ENCODE data around the gene CBLL1. TPM values are rescaled to one million over a fixed set of nuclear protein-coding genes. Genes with fewer than 3 reads are reported as not detected.

The CBLL1 gene
- total and polyA plus RNA-seq, 10 of the 15 experiments (the other 5 are each of a cell fraction or from before 2014, with no cell fraction given): 7.2 to 40.1 (median 23.4) TPM

DNA sequence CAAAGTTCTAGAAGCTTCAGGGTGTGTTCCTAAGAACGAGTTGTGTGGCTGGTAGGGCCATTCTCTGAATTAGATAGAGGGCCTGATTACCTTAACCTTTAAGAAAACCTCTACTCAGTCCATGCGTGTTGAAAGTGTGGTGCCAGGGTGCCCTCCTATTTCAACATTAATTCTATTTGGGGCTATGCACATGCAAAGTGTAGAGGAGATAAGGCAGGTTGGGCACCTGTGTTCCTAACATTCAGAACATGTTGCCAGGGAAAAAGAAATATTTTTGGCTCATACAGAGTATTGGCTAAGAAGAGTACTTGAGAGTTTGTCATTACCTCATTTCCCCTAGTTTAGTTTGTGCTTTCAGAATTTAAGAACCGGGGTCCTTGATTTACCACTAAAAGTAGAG, 38.4 kb downstream of the CBLL1 start (continued):
- TF ChIP-seq, protein P1, sequence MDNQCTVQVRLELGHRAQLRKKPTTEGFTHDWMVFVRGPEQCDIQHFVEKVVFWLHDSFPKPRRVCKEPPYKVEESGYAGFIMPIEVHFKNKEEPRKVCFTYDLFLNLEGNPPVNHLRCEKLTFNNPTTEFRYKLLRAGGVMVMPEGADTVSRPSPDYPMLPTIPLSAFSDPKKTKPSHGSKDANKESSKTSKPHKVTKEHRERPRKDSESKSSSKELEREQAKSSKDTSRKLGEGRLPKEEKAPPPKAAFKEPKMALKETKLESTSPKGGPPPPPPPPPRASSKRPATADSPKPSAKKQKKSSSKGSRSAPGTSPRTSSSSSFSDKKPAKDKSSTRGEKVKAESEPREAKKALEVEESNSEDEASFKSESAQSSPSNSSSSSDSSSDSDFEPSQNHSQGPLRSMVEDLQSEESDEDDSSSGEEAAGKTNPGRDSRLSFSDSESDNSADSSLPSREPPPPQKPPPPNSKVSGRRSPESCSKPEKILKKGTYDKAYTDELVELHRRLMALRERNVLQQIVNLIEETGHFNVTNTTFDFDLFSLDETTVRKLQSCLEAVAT (IDR thresholded peaks at IDR 0.05): no peak
- TF ChIP-seq EP300 (IDR thresholded peaks at IDR 0.05; ENCODE audit: borderline replicate concordance in 1 of 2, control insufficient read depth in 1 of 2, low read depth in 2 of 2, low read length in 2 of 2): no peak
- TF ChIP-seq SP1 (IDR thresholded peaks at IDR 0.05; ENCODE audit: low read depth, low read length): no peak
- no peak for TF ChIP-seq ZNF622 (IDR thresholded peaks at IDR 0.05)
- TF ChIP-seq, protein P2, sequence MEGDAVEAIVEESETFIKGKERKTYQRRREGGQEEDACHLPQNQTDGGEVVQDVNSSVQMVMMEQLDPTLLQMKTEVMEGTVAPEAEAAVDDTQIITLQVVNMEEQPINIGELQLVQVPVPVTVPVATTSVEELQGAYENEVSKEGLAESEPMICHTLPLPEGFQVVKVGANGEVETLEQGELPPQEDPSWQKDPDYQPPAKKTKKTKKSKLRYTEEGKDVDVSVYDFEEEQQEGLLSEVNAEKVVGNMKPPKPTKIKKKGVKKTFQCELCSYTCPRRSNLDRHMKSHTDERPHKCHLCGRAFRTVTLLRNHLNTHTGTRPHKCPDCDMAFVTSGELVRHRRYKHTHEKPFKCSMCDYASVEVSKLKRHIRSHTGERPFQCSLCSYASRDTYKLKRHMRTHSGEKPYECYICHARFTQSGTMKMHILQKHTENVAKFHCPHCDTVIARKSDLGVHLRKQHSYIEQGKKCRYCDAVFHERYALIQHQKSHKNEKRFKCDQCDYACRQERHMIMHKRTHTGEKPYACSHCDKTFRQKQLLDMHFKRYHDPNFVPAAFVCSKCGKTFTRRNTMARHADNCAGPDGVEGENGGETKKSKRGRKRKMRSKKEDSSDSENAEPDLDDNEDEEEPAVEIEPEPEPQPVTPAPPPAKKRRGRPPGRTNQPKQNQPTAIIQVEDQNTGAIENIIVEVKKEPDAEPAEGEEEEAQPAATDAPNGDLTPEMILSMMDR (IDR thresholded peaks at IDR 0.05 in 2 of 3, conservative IDR thresholded peaks at IDR 0.05 in 1 of 3; ENCODE audit: control insufficient read depth in 2 of 3, extremely low read depth in 1 of 3, insufficient read depth in 1 of 3, low read depth in 3 of 3, low read length in 3 of 3): no peak

DNA sequence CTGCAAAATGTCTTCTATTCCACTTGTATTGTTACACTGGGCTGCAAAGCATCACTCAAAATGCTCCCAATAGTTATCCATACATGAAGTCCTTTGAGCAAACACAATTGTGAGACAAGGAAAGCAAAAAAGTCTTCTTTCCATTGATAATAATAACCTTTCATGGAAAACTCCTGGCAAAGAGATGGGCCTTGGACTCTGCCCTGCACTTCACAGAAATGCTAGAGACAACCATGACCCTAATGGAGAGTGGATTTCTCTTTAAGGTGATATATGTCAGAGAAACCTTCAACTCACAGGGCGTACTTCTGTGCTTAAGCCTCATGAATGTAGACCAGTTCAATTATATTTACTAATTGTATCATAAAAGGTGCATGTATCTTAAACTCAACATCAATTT, 39.7 kb downstream of the CBLL1 start:
- Histone ChIP-seq H3K36me3 (ENCODE audit: control insufficient read depth in 2 of 2, insufficient read depth in 2 of 2, low read length in 1 of 2) (no peaks in the 10 kb centered on the region), H3K4me3 (no peak overlapping the region), H3K4me2 (ENCODE audit: control insufficient read depth, insufficient read depth) (no peak overlapping the region), H3K79me2 (ENCODE audit: control insufficient read depth, insufficient read depth, low read length) (no peaks in the 10 kb centered on the region), H3K9me3 (replicated peaks; ENCODE audit: control insufficient read depth, insufficient read depth, low read length) (no peaks in the 10 kb centered on the region), H3K4me1 (ENCODE audit: control insufficient read depth, insufficient read depth, low read length) (no peaks in the 10 kb centered on the region), H3K9ac (ENCODE audit: control insufficient read depth, insufficient read depth, low read length) (no peak overlapping the region), H4K20me1 (ENCODE audit: control insufficient read depth, insufficient read depth) (no peaks in the 10 kb centered on the region), H2AFZ (ENCODE audit: control insufficient read depth, low read depth, low read length) (no peak overlapping the region), H3K27ac (ENCODE audit: control insufficient read depth, insufficient read depth) (no peak overlapping the region), H3K27me3 (replicated peaks in 1 of 2; ENCODE audit: control insufficient read depth in 2 of 2, insufficient read depth in 2 of 2, low read length in 1 of 2) (0 out of 4 replicates have a peak, but pooled peaks cover 2 to 4% of the 10 kb centered on the region in 2 experiments)
- intact Hi-C loops (cut with micrococcal nuclease; ENCODE audit: unreplicated experiment): loop anchor here (5.0 kb wide), 1 partner anchor 374 kb away; no protein-coding TSS in a partner anchor
- in situ Hi-C loops (cut with MboI): no loop called here
- RAD21 ChIA-PET (ENCODE audit: unreplicated experiment): no interaction called here
- 32% methylated on average over 1 of the region's 1 CpG for WGBS (ENCODE audit: insufficient coverage, insufficient replicate concordance, low lambda C conversion rate, missing lambda C conversion rate)
- SMC1A ChIA-PET (ENCODE audit: uncharacterized antibody, unreplicated experiment): no interaction called here
- DNase-seq (ENCODE audit: low read depth, low spot score) (no peak), ATAC-seq (no peak), FAIRE-seq (no peak)
- CTCF ChIA-PET: no interaction called here
- POLR2A ChIA-PET: no interaction called here
- no TSS peak for BruUV-seq (replicated peaks)
- TF ChIP-seq SUZ12 (IDR thresholded peaks at IDR 0.05; ENCODE audit: unreplicated experiment) (no peak), NR2F1 (conservative IDR thresholded peaks at IDR 0.05) (no peak), TCF7 (IDR thresholded peaks at IDR 0.05; ENCODE audit: borderline replicate concordance) (no peak), STAT1 (conservative IDR thresholded peaks at IDR 0.05) (no peak), EP300 (IDR thresholded peaks at IDR 0.05; ENCODE audit: borderline replicate concordance in 1 of 2, control insufficient read depth in 1 of 2, low read depth in 2 of 2, low read length in 2 of 2) (no peak), NFYA (IDR thresholded peaks at IDR 0.05; ENCODE audit: borderline replicate concordance, low read depth, low read length) (no peak)
- TF ChIP-seq, protein P3, sequence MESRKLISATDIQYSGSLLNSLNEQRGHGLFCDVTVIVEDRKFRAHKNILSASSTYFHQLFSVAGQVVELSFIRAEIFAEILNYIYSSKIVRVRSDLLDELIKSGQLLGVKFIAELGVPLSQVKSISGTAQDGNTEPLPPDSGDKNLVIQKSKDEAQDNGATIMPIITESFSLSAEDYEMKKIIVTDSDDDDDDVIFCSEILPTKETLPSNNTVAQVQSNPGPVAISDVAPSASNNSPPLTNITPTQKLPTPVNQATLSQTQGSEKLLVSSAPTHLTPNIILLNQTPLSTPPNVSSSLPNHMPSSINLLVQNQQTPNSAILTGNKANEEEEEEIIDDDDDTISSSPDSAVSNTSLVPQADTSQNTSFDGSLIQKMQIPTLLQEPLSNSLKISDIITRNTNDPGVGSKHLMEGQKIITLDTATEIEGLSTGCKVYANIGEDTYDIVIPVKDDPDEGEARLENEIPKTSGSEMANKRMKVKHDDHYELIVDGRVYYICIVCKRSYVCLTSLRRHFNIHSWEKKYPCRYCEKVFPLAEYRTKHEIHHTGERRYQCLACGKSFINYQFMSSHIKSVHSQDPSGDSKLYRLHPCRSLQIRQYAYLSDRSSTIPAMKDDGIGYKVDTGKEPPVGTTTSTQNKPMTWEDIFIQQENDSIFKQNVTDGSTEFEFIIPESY (IDR thresholded peaks at IDR 0.05): no peak
- TF ChIP-seq, protein P4, sequence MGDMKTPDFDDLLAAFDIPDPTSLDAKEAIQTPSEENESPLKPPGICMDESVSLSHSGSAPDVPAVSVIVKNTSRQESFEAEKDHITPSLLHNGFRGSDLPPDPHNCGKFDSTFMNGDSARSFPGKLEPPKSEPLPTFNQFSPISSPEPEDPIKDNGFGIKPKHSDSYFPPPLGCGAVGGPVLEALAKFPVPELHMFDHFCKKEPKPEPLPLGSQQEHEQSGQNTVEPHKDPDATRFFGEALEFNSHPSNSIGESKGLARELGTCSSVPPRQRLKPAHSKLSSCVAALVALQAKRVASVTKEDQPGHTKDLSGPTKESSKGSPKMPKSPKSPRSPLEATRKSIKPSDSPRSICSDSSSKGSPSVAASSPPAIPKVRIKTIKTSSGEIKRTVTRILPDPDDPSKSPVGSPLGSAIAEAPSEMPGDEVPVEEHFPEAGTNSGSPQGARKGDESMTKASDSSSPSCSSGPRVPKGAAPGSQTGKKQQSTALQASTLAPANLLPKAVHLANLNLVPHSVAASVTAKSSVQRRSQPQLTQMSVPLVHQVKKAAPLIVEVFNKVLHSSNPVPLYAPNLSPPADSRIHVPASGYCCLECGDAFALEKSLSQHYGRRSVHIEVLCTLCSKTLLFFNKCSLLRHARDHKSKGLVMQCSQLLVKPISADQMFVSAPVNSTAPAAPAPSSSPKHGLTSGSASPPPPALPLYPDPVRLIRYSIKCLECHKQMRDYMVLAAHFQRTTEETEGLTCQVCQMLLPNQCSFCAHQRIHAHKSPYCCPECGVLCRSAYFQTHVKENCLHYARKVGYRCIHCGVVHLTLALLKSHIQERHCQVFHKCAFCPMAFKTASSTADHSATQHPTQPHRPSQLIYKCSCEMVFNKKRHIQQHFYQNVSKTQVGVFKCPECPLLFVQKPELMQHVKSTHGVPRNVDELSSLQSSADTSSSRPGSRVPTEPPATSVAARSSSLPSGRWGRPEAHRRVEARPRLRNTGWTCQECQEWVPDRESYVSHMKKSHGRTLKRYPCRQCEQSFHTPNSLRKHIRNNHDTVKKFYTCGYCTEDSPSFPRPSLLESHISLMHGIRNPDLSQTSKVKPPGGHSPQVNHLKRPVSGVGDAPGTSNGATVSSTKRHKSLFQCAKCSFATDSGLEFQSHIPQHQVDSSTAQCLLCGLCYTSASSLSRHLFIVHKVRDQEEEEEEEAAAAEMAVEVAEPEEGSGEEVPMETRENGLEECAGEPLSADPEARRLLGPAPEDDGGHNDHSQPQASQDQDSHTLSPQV (IDR thresholded peaks at IDR 0.05): no peak
